Activated CD4-positive, alpha-beta memory T cell treated with anti-CD3 and anti-CD28 coated beads for 36 hours (primary cell): ENCODE results near the gene ATP11A. TPM values are rescaled to one million over a fixed set of nuclear protein-coding genes. Genes with fewer than 3 reads are reported as not detected.

Experiments
- CTCF ChIA-PET: fragments of 350-600 bp; sonication (Branson Sonifier 250); formaldehyde crosslinking; loops from one replicate; lab custom pipeline; 2021; ENCODE audit warnings: antibody characterized with exemption, inconsistent platforms; lab: Charles Lee
- POLR2A ChIA-PET: fragments of 350-600 bp; sonication (Branson Sonifier 250); formaldehyde crosslinking; loops from one replicate; lab custom pipeline; 2021; ENCODE audit warnings: antibody characterized with exemption; lab: Charles Lee
- DNase-seq: peaks from one replicate; pipeline ENCODE4 v3.0.0-alpha.2; 2020
- H3K27ac Mint-ChIP-seq: one replicate; pipeline ENCODE4 v1.8.0; 2021; ENCODE audit warnings: mixed read lengths
- H3K27me3 Mint-ChIP-seq: one replicate; pipeline ENCODE4 v1.8.0; 2021; ENCODE audit warnings: mixed read lengths
- H3K36me3 Mint-ChIP-seq: one replicate; pipeline ENCODE4 v1.8.0; 2021; ENCODE audit warnings: mixed read lengths
- H3K4me1 Mint-ChIP-seq: one replicate; pipeline ENCODE4 v1.8.0; 2021; ENCODE audit warnings: low read depth, mixed read lengths
- H3K4me3 Mint-ChIP-seq: one replicate; pipeline ENCODE4 v1.8.0; 2021; ENCODE audit warnings: mild to moderate bottlenecking, mixed read lengths
- H3K9me3 Mint-ChIP-seq: one replicate; pipeline ENCODE4 v1.8.0; 2021; ENCODE audit warnings: mixed read lengths
- intact Hi-C: fragments of 100-400 bp; cut with micrococcal nuclease; formaldehyde crosslinking; loops from one replicate; pipeline ENCODE4 v1.15.1; 2023
- total RNA-seq, 2 experiments: library from RNA; stranded (reverse); gene quantifications; one replicate each; pipeline ENCODE4 v1.2.3, GENCODE V29; 2021

ATP11A gene
- total RNA-seq, 2 experiments from 2014 or later = 36.6 to 38.7 TPM

- Mint-ChIP-seq H3K36me3 (no peaks in the 10 kb centered on the region), H3K27me3 (no peaks in the 10 kb centered on the region), H3K9me3 (peaks cover 4% of the 10 kb centered on the region), H3K4me1 (peaks cover 32% of the 10 kb centered on the region), H3K4me3 (no peak overlapping the region), H3K27ac (no peak overlapping the region)
- ChIA-PET POLR2A (no interaction called here), CTCF (no interaction called here)
- DNase-seq = no peak
- intact Hi-C loops = no loop called here
These were observed 79.8 kb downstream of the ATP11A start for GRCh38 chr13:112769615-112770014.

DNA sequence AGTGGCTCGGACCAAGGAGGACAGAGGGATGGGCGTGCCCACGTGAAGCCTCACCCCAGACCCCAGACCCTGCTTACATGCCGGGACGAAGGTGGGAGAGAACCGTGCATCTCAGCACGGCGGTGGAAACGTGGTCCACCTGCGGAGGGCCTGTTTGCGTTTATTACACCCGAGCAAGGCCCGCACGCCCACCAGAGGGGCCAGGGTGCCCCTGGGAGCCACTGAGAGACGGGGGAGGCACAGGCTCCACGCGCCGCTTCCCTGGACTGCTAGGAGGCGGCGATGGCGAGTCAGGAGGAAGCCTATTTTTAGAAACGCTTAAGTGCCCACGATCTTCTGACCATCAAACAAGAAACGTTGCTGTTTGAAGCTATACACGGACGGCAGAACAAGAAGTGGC lies 80.7 kb downstream of the ATP11A start:
- intact Hi-C loops = no loop called here
- Mint-ChIP-seq H3K27ac (no peak overlapping the region), H3K36me3 (no peaks in the 10 kb centered on the region), H3K4me1 (peaks cover 32% of the 10 kb centered on the region), H3K27me3 (no peaks in the 10 kb centered on the region), H3K4me3 (no peak overlapping the region), H3K9me3 (peaks cover 4% of the 10 kb centered on the region)
- CTCF ChIA-PET = no interaction called here
- POLR2A ChIA-PET = no interaction called here
- DNase-seq = no peak

GRCh38 chr13:112771139-112771876 lies 81.5 kb downstream of the ATP11A start:
- H3K36me3 Mint-ChIP-seq = no peaks in the 10 kb centered on the region
- intact Hi-C loops = no loop called here
- H3K4me1 Mint-ChIP-seq = peaks cover 29% of the 10 kb centered on the region
- H3K27me3 Mint-ChIP-seq = no peaks in the 10 kb centered on the region
- CTCF ChIA-PET = no interaction called here
- POLR2A ChIA-PET = no interaction called here
- no peak overlapping the region for H3K4me3 Mint-ChIP-seq
- no peak overlapping the region for H3K27ac Mint-ChIP-seq
- no peaks in the 10 kb centered on the region for H3K9me3 Mint-ChIP-seq
- DNase-seq = no peak

- no peak overlapping the region for H3K27ac Mint-ChIP-seq
- H3K4me1 Mint-ChIP-seq = peaks cover 26% of the 10 kb centered on the region
- ChIA-PET CTCF (no interaction called here), POLR2A (no interaction called here)
- intact Hi-C loops = no loop called here
- H3K9me3 Mint-ChIP-seq = no peaks in the 10 kb centered on the region
- H3K27me3 Mint-ChIP-seq = no peaks in the 10 kb centered on the region
- no peaks in the 10 kb centered on the region for H3K36me3 Mint-ChIP-seq
- H3K4me3 Mint-ChIP-seq = no peak overlapping the region
- no peak for DNase-seq
These were observed 82.2 kb downstream of the ATP11A start for GRCh38 chr13:112771877-112772538.

GRCh38 chr13:112772539-112772909 lies 82.7 kb downstream of the ATP11A start:
- intact Hi-C loops = no loop called here
- Mint-ChIP-seq H3K4me3 (no peak overlapping the region), H3K4me1 (peaks cover 24% of the 10 kb centered on the region), H3K36me3 (no peaks in the 10 kb centered on the region), H3K9me3 (no peaks in the 10 kb centered on the region), H3K27me3 (no peaks in the 10 kb centered on the region), H3K27ac (no peak overlapping the region)
- CTCF ChIA-PET = no interaction called here
- no peak for DNase-seq
- POLR2A ChIA-PET = no interaction called here

GRCh38 chr13:112772929-112773328 lies 83.1 kb downstream of the ATP11A start:
- Mint-ChIP-seq H3K36me3 (no peaks in the 10 kb centered on the region), H3K9me3 (no peaks in the 10 kb centered on the region), H3K4me1 (peaks cover 20% of the 10 kb centered on the region), H3K4me3 (no peak overlapping the region), H3K27me3 (no peaks in the 10 kb centered on the region), H3K27ac (no peak overlapping the region)
- ChIA-PET CTCF (no interaction called here), POLR2A (no interaction called here)
- intact Hi-C loops = no loop called here
- DNase-seq = no peak

DNA sequence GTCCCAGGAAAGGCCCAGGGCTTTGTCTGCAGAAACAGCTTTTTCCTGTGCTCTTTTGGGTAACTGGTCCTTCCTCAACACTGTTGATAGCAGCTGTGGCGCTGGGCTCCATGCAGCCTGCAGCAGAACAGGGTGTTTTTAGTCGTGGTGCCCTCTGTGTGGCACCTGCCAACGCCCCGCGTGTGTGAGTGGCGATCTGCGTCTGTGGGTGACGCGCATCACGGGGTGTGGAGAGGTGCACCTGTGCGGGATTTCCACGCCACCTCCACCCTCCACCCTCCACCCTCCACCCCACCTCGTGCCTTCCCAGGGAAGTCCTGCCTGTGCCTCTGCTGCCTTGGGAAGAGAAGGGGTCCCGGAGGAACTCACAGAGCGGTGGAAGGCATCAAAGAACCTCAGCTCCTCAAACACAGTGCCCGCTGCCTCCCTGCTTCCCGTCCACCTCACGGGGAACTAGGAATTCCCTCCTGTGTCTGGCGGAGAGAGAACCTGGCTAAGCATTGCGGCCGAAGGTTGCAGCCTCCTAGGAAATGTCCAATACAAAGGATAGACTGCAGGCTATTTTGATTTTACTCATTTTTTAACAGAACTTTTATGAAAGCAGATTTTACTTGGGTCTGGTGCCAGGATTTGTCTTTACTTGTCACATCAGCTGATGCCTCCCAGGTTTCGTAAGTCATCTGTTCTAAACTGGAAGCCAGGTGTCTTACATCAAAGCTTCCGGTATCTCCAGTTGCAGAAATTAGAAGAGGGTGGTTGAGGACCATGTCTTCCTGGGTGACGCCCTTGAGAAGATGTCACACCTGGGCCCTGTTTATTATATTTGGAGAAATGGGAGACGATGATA lies 84.0 kb downstream of the ATP11A start:
- POLR2A ChIA-PET = no interaction called here
- intact Hi-C loops = no loop called here
- DNase-seq = no peak
- no peaks in the 10 kb centered on the region for H3K36me3 Mint-ChIP-seq
- H3K4me3 Mint-ChIP-seq = no peak overlapping the region
- CTCF ChIA-PET = no interaction called here
- no peaks in the 10 kb centered on the region for H3K9me3 Mint-ChIP-seq
- H3K27me3 Mint-ChIP-seq = no peaks in the 10 kb centered on the region
- H3K4me1 Mint-ChIP-seq = peaks cover 11% of the 10 kb centered on the region
- H3K27ac Mint-ChIP-seq = no peak overlapping the region

DNA sequence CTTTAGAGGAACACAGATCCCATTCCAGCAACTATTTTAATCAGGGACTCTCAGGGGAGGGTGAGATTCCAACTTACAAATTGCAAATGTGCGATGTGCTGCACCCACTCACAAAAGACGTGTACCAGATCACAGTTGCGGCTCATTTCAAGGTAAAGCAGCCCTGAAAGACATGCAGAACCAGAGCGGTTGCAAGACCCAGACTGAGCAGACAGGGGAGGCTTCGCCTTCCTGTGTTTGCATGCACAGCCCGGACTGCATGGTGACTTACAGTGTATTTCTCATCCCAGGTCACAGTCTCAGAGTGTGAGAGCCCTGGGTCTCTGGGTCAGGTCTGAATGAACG lies 84.6 kb downstream of the ATP11A start:
- Mint-ChIP-seq H3K9me3 (no peaks in the 10 kb centered on the region), H3K4me1 (peaks cover 5% of the 10 kb centered on the region), H3K27ac (no peak overlapping the region), H3K36me3 (no peaks in the 10 kb centered on the region), H3K27me3 (no peaks in the 10 kb centered on the region), H3K4me3 (no peak overlapping the region)
- ChIA-PET POLR2A (no interaction called here), CTCF (no interaction called here)
- intact Hi-C loops = no loop called here
- DNase-seq = no peak

DNA sequence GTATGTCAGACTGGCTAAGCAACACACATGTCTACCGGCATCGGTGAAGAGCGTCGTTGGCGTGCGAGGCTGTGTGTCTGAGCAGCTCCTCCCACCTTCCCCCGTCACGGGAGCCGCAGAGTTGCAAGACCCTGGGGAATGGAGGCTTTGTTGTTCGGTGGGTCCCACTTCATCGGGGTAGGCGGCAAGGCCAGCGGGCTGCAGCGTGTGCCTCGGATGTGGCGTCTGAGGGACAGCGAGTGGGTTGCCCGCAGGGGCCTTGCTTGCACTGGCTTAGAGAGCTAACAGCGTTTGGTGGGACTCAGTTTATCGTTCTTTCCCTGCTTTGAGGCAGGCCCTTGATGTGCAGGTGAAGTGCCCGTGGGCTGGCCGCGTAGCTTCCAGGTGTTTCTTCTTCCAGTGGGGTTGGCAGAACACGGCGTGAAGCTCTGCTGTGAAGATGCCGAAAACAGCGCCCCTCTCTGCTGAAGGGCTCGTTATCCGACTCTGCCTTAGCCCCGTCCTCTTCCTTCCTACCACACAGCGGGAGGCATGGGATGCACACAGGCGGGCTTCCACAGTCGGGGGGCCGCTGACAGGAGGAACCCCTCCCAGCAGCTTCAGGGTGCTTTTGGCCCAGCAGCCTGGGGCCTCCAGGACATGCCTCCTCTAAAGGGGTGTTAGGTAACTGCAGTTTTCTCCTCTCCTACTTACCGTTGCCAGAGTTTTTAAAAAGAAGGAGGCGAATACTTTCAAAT lies 85.2 kb downstream of the ATP11A start:
- Mint-ChIP-seq H3K27ac (no peak overlapping the region), H3K36me3 (no peaks in the 10 kb centered on the region), H3K9me3 (no peaks in the 10 kb centered on the region), H3K4me3 (no peak overlapping the region), H3K4me1 (peaks cover 4% of the 10 kb centered on the region), H3K27me3 (no peaks in the 10 kb centered on the region)
- intact Hi-C loops = no loop called here
- CTCF ChIA-PET = no interaction called here
- DNase-seq = no peak
- POLR2A ChIA-PET = no interaction called here

- Mint-ChIP-seq H3K27me3 (no peaks in the 10 kb centered on the region), H3K9me3 (no peaks in the 10 kb centered on the region), H3K4me1 (peaks cover 12% of the 10 kb centered on the region), H3K36me3 (no peaks in the 10 kb centered on the region), H3K4me3 (no peak overlapping the region), H3K27ac (no peak overlapping the region)
- DNase-seq = no peak
- ChIA-PET CTCF (no interaction called here), POLR2A (no interaction called here)
- intact Hi-C loops = no loop called here
These were observed 86.0 kb downstream of the ATP11A start for GRCh38 chr13:112775791-112776279.

DNA sequence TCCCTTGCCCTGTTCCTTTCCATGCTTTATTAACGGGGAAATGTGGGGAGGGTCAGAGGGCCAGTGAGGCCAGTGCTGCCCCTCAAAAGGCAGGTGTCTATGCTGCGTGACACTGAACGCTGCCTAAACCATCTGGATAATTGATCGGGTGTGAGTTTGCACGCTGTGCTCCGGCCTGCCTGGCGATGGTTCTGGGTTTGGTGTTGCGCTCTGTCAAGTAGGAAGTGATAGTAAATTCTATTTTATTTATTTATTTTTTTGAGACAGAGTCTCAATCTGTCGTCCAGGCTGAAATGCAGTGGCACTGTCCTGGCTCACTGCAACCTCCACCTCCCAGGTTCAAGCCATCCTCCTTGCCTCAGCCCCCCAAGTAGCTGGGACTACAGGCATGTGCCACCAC lies 86.5 kb downstream of the ATP11A start:
- ChIA-PET POLR2A (no interaction called here), CTCF (no interaction called here)
- Mint-ChIP-seq H3K4me3 (no peak overlapping the region), H3K9me3 (no peaks in the 10 kb centered on the region), H3K27ac (no peak overlapping the region), H3K4me1 (peaks cover 12% of the 10 kb centered on the region), H3K36me3 (no peaks in the 10 kb centered on the region), H3K27me3 (no peaks in the 10 kb centered on the region)
- intact Hi-C loops = no loop called here
- DNase-seq = no peak

GRCh38 chr13:112776971-112777370 lies 87.1 kb downstream of the ATP11A start:
- peaks cover 12% of the 10 kb centered on the region for H3K4me1 Mint-ChIP-seq
- no peak overlapping the region for H3K27ac Mint-ChIP-seq
- H3K9me3 Mint-ChIP-seq = no peaks in the 10 kb centered on the region
- H3K27me3 Mint-ChIP-seq = no peaks in the 10 kb centered on the region
- no peaks in the 10 kb centered on the region for H3K36me3 Mint-ChIP-seq
- POLR2A ChIA-PET = no interaction called here
- CTCF ChIA-PET = no interaction called here
- H3K4me3 Mint-ChIP-seq = no peak overlapping the region
- intact Hi-C loops = no loop called here
- no peak for DNase-seq
